HG03196 (cell line): ENCODE data around the gene LRRC8E.
"Not testable (repeated sequence)": the region's sequence is repeated elsewhere in the genome, so short reads cannot be mapped to it uniquely, and the experiment has no call there.

Experiments
- ATAC-seq: cut with Tn5 transposase; IDR thresholded peaks from one replicate; pipeline ENCODE4 v1.9.1; 2021; ENCODE audit not compliant: unreplicated experiment

LRRC8E gene

DNA sequence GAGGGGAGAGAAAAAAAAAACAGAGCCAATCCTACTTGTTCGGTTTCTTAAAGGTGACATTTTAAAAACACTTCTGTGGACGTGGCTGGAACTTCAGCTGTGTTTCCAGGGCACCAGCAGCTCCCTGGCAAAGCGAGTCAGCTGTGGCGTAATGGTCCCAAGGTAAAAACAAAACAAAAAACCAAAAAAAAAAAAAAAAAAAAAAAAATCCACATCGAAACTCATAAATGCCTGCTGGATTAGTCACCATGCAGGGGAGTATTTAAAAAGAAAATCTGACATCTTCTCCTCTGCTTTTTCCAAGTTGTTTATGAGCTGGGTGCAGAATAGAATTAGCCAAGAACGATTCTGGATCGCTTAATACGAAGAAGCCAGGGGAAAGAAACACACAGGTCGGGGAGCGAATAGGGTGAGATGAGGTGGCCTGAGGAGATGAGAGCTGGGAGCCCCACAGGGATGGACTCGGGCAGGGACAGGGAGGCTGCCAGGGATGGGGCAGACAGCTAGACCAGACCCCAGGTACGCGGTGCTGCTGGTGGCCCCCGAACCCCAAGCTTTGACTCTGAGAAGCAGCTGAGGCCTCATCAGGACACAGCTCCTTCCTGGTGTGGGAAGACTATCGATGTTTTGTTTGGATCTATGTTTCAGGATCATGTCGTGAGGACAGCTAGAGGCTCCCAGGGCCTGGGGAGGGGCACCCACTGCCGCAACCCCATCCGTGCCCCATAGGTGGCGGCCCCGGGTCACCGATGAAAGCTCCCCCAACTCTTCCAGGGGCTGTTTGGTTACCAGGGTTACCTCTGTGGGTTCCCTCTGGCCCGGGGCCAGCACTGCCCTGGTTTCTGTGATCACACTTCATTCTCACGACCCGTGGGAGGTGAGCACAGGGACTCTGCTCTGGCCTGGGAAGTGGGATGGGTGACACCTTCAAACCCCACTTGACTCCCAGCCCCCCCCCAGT lies 40.7 kb downstream of the LRRC8E start:
- ATAC-seq = no peak

DNA sequence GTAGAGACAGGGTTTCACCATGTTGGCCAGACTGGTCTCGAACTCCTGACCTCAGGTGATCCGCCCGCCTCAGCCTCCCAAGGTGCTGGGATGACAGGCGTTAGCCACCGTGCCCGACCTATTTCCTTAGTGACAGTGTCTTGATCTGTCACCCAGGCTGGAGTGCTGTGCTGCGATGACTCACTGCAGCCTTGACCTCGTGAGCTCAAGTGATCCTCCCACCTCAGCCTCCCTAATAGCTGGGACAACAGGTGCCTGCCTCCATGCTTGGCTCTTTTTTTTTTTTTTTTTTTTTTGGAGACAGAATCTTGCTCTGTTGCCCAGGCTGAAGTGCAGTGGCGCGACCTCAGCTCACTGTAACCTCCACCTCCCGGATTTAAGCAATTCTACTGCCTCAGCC lies 41.7 kb downstream of the LRRC8E start:
- not testable (repeated sequence) for ATAC-seq

DNA sequence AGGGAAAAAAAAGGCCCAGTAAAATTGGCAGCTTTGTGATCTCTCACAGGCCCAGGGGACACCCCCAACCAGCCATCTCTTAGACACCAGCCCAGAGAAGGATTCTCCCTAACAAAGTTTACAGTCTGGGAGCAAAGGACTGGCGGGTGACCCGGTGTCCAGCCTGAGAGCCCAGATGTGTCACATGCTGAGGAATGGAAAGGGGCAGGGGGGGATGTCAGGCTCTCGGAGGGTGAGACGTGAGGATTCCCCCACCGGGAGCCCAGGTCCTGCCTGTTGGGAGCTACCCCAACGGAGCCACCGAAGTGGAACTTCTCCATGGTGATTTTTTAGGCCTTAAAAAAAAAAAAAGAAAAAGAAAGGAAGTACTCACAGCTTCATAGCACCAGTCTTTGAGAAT lies 42.5 kb downstream of the LRRC8E start:
- no peak for ATAC-seq

DNA sequence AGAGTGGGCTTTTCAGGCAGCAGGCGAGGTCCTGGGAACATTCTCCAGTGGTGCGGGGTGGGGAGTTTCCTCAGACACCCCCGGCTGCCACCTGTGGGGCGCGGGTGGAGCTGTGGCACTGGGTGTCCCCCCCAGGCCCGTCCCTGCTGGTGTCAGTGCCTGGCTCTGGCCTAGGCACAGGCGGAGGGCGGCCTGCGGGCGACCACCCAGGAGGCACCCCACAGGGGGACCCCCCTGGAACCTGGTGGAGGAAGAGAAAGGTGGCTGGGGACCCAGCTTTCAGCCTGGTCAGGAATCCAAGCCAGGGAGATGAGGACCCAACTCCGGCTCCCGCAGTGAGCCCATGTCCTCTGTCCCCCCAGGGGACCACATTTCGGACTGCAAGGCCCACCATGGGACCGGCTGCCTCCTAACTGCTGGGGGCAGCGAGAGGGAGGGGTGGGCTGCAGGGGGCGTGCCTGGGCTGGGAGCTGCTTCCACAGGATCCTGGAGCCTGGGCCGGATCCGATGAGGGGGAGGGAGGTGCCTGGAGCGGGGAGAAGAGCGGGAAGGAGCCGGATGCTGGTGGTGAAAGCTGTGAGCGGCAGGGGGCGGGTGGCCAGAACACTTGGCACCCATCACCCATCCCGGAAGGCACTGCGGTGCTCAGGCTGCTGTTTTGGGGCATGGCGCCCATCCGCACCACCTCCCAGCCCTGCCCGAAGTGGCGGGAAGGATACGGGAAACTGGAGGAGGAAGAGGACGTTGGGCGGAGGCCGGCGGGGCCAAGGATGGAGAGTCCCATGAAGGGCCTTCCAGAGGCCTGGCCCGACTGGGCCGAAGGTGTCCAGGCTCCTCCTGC lies 43.1 kb downstream of the LRRC8E start:
- no peak for ATAC-seq

DNA sequence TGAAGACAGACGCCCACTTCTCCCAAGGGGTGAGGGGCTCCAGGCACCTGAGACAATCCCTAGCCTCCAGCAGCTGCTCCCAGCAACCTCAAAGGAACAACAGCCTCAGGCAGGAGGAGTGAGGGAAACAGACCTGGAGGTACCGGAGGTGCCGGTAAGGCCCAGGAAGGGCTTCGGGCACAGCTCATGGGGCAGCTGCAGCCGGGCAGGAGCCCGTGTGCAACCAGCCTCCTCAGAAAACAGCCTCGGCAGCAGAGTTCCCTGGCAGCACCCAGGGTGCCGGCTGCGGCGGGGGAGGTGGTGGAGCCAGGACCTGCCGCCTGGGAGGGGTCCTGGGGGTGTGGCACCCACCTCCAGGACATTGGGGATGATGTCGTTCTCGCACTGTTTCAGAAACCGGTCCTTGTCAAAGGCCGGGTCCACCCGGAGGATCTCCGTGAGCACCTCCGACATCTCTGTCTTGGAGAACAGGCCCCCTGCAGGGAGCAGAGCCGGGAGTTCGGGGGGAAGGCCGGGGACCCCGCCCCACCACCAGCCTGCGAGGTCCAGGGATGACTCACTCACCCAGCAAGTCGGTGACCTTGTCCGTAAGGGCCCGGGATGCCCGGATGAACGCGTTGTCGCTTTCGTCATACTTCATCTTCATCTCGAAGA lies 44.1 kb downstream of the LRRC8E start:
- no peak for ATAC-seq

DNA sequence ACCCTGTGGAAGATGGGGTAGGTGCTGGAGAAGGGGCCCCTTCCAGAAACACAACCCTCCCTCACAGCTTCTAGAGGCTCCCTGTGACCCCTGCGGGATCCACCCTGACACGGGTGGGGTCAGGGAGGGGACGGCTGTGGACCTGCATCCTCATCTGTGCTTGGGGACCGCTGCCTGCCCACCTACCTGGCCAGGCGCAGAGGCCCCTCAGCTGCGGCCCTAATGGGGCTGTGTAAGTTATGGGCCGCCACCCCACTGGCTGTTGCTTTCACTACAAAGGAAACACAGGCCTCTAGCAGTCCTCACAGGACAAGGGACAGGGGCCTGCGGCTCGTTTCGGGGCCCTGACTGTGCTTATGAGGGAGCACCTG lies 44.6 kb downstream of the LRRC8E start:
- ATAC-seq = no peak

DNA sequence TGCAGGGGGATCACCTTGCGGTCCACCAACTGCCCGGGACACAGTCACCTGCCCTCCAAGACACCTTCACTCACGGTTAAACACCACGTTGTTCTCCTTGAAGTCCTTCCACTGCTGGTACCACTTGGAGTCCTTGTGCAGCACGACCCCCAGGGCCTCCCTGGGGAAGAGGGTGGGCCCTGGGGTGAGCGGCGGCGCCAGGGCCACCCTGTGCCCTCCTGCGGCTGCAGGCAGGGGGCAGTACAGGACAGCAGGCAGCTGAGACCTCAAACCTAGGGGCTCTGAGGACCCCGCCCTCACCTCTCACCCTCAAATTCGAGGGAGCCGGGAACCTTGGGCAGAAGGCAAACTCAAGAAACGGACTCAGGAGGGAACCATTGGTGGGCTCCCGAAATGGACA lies 45.1 kb downstream of the LRRC8E start:
- no peak for ATAC-seq

DNA sequence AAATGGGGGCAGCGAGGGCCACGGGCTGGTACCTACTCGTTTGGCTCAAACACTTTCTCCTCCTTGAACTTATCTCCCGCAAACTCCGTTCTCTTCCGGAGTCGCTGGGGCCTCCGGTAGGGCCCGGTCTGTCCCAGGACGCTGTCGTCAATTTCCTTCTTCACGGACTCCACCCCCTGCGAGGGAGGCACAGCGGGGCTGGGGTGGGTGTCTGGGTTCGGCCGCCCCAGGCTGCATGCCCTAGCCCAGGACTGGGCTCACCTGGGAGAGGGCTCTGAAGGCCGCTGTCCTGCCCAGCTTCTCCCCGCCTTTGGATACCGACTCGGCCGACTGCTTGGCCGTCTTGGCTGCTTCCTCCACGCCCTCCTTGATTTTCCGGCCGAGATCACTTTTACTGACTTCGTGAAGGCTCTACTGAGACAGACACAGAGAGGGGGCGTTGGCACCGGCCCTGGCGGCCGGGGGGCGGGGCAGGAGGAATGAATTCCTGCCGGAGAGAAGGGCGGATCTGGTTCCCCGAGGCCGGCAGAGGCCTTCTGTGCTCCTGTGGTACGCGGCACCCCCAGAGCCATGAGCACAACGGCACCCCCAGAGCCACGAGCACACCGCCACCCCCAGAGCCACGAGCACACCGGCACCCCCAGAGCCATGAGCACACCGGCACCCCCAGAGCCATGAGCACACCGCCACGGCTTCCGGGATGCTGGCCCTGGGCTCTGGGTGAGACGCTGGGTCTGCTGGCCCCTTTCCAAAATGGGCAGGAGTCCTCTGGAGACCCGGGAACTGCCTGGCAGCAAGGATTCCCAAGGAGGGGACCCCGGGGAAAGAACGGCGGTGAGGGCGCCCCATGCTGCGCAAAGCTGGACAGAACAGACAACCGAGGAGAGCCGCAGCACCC lies 45.8 kb downstream of the LRRC8E start:
- no peak for ATAC-seq

DNA sequence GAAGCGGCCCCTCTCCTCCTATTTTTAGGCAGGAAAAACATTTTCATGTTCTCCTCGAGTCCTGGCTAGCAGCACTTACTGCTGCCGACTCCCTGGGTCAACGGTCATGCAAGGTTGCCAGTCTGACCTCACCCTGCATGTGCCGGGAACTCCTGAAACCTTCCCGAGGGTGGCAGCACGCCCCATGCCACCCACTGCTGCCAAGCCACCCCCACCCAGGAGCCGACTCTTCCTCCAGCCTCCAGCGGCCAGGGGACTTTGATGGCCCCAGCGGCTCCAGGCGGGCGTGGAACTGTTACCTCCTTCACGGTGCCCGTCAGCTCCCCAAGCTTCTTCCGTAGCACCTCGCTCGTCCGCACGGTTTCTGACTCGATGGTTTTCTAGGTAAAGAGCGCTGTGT lies 46.5 kb downstream of the LRRC8E start:
- ATAC-seq = no peak

DNA sequence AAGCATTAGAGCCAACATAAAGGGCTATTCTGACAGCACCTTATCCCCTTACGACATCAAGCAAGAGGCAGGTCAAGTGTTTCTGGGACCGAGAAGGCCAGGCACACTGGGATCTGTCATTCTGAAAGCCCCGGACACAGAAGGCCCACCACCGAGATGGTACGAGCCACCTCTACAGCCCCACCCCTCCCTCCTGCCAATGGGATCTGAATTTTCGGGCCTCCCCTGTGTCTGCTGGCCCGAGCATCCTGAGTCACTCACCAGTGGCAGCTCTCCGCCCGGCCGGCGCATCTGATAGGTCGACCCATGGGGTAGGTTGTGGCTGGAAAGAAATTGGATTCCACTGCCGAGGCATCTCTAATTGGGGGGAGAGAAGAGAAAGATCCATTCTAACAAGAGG lies 52.5 kb downstream of the LRRC8E start:
- ATAC-seq = no peak

DNA sequence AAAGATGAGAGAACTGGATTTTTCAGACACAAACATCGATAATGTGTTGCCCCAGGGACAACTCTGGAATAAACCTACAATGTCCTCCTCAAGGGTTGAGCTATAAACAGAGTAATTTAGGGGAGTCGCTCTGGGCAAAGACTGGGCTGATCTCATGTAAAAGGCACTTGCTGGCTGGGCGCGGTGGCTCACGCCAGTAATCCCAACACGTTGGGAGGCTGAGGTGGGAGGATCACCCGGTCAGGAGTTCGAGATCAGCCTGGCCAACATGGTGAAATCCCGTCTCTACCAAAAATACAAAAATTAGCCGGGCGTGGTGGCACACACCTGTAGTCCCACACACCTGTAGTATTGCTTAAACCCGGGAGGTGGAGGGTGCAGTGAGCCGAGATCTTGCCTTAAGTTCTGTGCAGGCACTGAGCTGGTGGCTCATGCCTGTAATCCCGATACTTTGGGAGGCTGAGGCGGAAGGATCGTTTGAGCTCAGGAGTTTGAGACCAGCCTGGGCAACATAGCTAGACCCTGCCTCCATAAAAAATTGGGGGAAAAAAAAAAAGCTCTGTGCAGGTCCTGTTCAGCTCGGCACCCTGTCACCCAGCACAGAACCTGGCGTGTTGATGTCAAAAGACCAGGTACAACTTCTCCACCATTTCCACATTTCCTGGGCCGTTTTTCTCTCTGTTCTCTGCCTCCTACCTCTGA lies 53.7 kb downstream of the LRRC8E start:
- no peak for ATAC-seq

DNA sequence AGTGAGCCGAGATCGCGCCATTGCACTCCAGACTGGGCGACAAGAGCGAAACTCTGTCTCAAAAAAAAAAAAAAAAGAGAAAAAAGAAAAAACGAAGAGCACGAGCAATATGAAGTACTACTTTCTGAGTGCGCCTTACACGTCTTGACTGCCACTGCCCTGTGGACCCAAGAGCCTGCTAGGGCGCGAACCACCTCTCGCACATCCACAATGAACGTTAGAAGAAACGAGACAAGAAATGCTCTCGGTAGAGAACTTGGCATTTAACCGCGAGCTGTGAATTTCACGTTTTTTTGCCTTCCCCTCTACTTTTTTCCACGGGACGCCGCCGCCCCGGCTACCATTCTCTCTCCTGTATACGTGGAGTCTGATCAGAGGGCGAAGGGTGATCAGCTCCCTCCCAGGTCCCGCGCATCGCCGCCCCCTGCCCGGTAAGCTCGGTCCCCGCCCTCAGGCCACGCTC lies 54.7 kb downstream of the LRRC8E start:
- ATAC-seq = no peak

DNA sequence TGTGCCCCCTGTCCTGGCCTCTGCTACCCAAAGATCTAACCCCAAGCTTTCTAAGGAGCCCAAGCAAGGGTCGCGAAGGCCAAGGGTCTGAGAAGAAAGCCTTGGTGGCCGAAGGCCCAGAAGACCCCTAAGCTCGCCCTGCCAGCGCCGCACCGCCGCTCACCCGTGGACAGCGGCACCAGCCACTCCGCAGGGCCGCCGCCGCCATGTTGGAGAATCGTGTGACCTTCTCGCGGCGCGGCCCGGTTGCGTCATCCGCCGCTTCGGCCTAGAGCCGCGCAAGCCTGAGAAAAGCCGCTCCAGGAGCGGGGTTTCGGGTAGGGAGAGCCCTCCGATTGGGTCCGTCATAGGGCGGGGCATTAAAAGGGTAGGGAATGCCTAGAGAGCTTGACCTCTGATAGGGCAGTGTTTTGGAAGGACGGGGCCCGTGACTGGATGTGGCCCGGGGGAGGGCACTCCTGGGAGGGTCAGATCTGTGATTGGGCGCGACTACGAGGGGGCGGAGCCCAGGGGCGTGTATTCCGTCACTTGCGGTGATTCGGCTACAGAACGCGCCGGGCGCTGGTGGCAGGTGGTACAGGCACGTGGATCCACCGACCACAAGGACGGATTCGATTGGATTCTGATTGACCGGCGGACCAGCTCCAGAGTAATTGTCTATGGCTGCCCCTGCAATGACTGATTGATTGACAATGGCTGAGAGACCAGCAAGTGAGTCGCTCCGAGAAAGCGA lies 55.3 kb downstream of the LRRC8E start, which contains the start of gene TIMM44:
Gene TIMM44 (minus strand): TSS at position 223 of the 733 bp plus-strand sequence. CDS start 15 bp downstream, at position 208.
- peak; percentile 90 for ATAC-seq

DNA sequence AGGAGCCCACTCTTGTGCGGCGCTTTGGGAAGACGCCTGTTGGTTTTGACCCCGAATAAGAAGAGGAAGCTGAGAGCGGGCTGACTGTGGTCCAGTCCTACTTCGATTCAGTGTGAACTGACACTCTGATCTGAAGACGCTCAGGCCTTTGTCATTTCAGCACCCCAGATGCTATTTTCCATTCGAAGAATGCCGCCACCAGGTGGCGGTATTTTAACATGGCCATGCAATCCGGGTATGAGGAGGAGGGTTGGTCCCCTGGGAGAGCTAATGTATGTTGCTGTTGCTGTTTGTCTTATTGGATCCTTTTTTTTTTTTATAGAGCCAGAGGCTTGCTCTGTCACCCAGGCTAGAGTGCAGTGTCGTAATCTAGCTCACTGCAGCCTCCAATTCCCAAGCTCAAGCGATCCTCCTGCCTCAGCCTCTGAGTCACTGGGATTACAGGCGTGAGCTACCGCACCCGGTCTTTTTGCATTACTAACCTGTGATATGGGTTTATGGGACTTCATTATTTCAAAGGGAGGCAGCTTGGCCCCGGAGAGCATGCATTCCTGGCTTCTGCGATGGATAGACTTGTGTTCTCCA lies 56.0 kb downstream of the LRRC8E start:
- peak; percentile 34 for ATAC-seq

DNA sequence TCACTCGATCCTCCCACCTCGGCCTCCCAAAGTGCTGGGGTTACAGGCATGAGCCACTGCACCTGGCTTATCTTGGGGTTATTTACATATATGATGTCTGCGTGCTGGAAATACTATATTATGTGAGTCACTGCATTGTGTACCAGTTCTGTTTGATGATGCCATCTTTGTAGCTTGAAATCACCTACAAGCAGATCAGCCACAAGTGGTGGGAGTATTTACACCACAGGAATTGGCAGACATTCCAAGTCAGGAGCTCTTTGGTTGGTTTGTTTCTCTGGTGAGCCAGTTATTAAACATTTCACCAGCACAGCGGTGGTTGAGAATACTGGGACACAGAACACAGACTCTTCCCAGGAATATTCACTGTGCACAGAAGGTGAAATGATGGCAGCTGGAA lies 59.6 kb downstream of the LRRC8E start:
- ATAC-seq = no peak
